Kidney tubule cell (primary cell): ENCODE data around the gene SETD3.
"Not testable (repeated sequence)": the region's sequence is repeated elsewhere in the genome, so short reads cannot be mapped to it uniquely, and the experiment has no call there.

ENCODE experiments used
- DNase-seq: peaks from one replicate; pipeline ENCODE4 v3.0.0-alpha.2; 2018; ENCODE audit warnings: low spot score

The SETD3 gene

DNA sequence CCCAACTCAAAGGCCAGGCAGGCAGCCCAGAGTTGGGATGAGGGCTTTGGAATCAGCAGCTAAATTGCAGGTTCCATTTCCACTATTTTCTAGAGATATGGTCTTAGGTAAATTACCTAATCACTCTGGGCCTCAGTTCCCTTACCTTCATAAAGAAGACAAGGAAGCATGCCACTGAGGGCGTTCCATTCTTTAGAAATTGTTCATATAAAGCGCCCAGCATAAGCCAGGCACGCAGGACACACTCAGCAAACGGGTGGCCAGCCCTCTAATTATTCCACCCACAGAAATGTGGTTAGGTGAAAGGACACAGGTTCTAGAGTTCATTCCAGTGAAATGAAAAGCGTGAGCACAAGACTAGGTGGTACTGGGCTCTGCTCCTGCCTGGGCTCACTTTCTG is 120.8 kb downstream of the SETD3 start:
- no peak for DNase-seq

DNA sequence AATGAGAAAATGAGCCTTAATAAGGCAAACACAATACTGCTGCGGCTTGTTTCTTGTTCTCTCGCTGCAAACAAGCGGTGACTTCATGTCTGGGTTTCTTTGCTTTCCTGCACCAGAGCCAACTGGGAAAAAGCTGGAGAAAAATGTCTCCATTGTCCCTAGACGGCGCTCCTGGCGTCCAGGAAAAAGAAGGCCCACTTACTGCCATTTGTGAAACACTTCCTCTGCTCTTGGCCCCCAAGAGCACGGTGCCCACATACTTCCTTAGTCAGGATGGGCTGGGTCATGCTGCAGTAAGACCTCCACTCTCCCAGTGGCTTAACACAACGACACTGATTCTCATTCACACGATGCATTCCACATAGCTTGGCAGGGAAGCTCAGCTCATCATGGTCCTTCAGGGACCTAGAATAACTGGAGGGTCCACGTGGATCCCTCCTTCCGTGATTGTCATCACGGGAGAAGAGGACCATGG is 122.7 kb downstream of the SETD3 start:
- no peak for DNase-seq

DNA sequence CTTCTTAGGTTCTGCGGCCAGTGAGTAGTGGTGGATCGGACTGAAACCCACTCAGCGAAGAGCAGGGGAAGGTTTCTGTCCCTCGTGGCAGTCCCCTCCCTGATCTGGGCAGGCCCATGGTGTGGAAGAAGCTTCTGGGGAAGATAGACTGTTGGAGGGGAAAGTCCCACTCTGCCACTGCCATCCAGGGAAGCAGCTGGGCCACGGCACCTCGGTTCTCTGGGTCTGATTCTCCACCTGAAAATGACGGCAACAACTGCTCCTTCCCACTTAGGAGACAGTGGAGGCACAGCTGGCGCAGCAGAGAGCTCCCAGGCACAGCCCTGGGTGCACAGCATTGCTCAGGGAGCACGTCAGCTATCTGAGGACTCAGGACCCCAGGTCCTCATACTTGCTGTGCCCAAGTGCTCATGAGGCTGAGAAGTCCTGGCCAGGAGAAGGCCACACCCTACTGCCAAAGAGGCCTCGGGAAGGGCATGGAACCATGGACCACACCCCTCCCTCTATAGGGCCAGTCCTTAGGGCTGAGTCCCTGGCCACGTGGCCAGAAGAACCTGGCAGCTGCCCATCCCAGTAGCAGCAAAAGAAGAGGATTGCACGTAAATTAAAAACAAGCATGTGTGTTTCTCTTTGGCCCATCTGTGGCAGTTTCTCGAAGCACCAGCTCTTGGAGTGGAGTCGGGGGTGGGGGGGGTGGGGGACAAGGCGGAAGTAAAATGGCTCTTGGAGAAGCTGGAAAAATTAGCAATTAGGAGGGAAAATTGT is 123.3 kb downstream of the SETD3 start:
- no peak for DNase-seq

DNA sequence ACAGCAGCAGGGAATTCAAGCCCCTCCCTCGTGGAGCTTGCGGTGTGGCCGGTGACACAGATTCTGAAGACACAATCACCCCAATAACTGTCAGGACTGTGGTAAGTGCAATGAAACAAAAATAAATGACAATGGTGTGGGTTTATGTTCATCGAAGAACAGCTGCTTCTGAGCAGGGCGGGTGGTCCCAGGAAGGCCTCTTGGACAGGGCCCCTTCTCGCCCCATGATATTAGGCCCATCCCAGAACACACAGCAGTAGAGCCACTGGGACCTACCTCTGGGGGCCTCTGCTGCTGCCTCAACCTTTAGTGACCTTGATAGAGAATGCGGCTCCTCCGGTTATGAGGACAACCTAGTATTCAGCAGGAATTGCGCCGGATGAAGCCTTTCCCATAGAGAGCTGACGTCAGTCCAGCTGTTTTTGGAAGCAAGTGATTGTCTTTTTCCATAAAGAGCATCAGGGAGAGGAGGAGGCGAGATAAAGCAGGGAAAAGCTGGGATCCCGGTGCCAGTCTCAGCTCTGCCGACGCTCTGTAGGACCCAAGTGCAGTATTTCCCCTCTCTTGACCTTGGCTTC is 124.5 kb downstream of the SETD3 start:
- no peak for DNase-seq

DNA sequence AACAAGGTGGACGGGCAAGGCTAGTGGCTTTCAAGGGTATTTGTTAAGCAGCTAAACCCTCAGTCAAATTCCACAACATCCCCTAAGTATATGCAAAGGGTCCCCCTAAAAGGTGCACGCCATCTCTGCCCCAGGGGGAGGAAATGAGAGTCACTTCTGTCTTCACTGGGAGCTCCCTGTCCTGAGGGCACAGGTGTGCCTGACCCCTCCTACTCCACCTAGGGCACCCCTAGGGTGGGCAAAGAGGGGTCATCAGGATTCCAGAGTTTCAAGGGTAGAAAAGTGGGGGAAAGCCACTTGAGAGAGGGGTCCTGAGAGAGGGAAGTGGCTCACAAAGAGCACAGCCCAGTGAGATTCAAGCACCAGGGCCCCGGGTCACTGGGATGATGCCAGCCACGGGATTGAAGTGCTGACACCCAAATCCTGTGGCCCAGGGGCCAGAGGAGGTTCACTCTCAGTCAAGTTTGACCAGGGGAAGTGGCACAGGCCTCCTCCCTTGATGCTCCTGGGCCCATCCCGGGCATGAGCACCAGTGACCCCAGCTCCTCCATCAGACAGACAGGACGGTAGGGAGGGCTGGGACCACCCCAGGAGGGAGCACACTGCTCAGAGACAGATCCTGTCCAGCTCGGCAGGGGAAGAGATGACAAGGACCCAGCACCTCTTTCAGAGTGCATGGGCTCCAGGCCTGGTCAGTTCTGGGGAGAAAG is 126.3 kb downstream of the SETD3 start:
- DNase-seq = no peak

DNA sequence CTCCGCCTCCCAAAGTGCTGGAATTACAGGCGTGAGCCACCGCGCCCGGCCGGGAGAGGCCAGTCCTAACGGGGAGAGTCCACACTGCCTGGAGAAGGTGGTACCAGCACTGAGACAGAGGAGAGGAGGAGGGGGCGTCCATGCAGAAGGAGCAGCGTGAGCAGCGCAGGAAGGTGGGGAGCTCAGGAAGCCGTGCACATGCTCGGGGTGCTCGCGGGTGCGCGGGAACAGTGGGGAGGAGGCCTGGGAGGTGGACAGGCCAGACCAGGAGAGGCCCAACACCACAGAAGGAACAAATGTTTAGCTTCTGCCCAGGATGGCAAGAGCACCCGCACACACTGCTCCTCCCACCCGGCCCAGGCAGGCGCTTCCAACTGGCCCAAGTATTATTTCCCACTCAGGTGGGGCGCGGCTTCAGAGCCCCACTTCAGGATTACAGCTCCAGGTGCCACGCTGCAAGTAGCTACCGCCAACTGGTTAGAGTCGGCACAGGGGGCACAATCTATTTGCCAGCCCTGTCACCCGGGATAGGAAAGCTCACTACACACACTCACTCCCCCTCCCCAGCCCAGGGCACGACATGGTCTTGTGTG is 127.9 kb downstream of the SETD3 start:
- DNase-seq = no peak

DNA sequence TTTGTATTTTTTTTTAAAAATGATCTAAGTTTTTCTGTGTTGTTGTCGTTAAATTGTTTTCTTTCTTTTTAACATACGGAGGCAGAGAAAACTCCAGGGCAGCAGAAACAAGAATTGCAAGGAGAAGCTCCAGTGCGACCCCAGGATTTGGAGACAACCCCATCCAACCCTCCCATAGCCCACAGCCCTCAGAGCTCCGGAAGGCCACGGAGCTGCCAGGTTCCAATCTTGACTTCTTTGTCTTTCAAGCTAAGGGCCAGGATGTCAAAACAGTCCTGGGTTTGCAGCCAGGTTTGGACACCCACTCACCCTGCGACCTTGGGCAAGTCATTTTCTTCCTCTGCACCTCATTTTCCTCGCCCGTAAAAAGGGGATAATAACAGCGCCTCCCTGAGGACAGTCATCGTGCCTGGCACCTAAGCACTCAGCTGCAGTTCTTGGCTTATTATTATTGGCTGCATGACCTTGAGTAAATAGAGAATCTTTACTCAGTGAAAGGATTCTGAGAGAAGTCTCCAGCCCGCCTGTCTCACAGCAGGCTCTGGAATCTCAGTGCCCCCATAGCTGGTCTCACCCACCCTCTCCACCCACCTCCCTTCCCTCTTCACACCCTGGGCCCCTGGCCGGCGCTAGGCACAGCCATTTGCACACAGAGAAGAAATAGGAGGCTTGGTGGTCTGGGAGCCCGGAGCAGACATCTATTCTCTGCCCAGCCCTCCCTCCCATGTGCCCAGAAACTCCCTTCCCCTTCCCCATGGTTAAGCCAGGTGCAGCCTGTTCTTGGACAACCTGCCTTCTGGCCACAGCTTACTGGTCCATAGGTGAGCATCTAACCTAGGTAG is 129.3 kb downstream of the SETD3 start:
- no peak for DNase-seq

DNA sequence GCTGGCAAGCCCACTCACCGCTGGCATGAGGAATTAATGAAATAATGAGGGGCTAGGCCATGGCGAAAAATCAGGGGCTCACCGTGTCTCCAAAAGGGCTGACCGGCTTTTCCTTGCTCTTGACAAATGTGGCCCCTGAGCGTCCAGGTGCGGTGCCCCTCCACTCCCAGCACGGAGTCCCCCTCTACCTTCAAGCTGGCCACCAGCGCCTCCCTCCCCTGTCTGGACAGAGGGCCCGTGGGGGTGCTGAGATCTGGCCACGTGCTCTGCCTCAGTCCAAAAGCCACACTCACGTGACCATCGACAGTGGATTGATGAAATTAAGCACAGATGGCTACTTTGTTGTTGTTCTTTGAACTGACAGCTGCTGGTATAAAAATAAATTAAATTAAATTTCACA is 129.9 kb downstream of the SETD3 start:
- no peak for DNase-seq

DNA sequence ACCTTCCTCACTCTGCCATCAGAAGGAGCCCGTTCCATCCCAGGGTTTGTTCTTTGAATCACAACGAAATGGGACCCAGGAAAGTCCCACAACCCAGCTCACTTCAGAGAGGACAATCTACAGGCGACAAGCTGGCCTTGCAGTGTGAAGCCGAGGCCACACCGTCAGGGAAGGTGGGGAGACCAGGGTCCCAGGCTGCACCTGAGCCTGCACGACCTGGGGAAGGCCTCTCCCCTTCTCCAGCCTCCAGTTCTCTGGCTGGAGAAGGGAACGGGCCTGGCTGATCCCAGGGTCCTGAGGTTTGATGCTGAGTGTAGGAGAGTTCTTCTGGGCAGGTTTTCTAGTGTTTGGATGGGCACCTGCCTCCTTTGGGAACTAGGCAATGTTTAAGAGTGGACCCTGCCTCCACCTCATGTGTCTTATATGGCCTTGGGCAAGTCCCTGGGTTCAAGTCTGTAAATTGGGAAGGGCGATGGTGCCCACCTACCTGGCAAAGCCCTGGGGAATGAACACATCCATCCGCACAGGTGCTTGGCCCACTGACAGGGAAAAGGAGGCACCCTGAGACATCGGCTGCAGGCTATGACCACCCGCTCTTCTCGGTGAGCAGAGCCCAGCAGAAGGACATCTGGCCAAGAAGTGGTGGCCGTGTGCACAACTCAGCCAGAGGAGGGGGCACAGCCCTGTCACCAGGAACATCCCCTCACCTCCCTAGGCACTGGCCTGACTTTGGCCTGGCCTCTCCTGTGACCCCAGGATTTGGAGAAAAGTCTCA is 130.8 kb downstream of the SETD3 start:
- DNase-seq = no peak

DNA sequence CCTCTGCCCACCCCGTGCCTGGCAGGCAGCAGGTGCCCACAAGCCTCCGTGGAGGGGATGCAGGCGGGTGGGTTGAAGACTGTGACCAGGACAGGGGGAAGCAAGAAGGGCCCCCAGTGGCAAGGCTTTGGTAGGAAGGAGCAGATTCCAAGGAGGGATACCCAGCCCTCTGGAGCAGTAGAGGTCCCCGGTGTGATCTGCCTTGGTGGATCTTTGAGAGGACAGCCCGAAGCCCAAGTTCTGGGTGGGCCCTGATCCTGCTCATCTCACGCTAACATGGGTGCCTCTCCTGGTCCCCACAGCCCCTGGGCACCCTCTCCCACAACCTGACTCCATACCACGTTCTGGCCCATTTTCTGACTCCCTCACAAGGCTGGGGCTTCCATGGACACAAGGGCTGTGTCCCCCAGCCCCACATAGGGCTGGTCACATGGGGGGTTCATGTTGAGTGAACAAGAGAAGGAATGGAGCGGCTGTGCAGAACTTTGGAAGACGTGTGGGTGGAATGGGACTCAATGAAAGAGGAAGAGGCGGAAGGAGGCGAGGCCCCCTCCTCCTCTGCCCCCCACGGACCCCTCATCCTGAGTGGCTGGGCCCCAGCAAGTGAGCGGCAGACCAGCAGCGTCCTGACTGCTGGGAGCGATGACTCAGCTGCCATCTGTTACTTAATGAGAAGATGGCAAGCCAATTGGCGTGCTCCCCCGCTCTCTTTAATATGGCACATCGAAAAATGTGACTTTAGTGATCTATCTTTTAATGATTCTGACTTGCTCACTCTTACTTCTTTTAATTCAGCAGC is 131.6 kb downstream of the SETD3 start:
- DNase-seq = no peak

DNA sequence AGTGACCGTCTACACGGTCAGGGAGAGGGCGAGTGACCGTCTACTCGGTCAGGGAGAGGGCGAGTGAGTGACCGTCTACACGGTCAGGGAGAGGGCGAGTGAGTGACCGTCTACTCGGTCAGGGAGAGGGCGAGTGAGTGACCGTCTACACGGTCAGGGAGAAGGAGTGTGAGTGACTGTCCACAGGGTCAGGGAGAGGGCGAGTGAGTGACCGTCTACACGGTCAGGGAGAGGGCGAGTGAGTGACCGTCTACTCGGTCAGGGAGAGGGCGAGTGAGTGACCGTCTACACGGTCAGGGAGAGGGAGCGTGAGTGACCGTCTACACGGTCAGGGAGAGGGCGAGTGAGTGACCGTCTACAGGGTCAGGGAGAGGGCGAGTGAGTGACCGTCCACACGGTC is 132.4 kb downstream of the SETD3 start:
- not testable (repeated sequence) for DNase-seq
